PC-9 (cell line): ENCODE results near the gene GRAP2. TPM values are rescaled to one million over a fixed set of nuclear protein-coding genes. Genes with fewer than 3 reads are reported as not detected.

Experiments used
- BruUV-seq: library from RNA; stranded (reverse); fragments of 400-500 nt; replicated peaks from 2 replicates; lab custom pipeline; 2021; lab: Mats Ljungman, UMichigan
- CTCF ChIA-PET: fragments of 300-600 bp; sonication (Branson Sonifier 250); formaldehyde crosslinking; loops from one replicate; lab custom pipeline; 2022; ENCODE audit warnings: antibody characterized with exemption; lab: Charles Lee
- POLR2A ChIA-PET: fragments of 300-600 bp; sonication (Branson Sonifier 250); formaldehyde crosslinking; loops from one replicate; lab custom pipeline; 2022; ENCODE audit warnings: antibody characterized with exemption; ENCODE audit not compliant: unreplicated experiment; lab: Charles Lee
- DNase-seq, 2 experiments: peaks; one replicate each; pipeline versions ENCODE4 v3.0.0 to v3.0.0-alpha.2; 2015 to 2022; ENCODE audit warnings: mixed read lengths in 1 of 2
- H2AFZ ChIP-seq: fragments of 200-600 bp; sonication (generic); 2 replicates; pipeline ENCODE4 v1.8.1; 2017; ENCODE audit warnings: antibody characterized with exemption
- H3F3A ChIP-seq: fragments of 200-600 bp; sonication (generic); 2 replicates; pipeline ENCODE4 v1.8.1; 2017; ENCODE audit warnings: antibody characterized with exemption, mild to moderate bottlenecking, low read depth; ENCODE audit not compliant: insufficient read depth
- H3K27ac ChIP-seq: fragments of 200-600 bp; sonication (generic); 2 replicates; pipeline ENCODE4 v1.6.1; 2016; ENCODE audit warnings: mixed run types
- H3K27me3 ChIP-seq: fragments of 200-600 bp; sonication (generic); 2 replicates; pipeline ENCODE4 v1.6.1; 2016; ENCODE audit warnings: low read depth, mixed run types; ENCODE audit not compliant: insufficient read depth
- H3K36me3 ChIP-seq: fragments of 200-600 bp; sonication (generic); 2 replicates; pipeline ENCODE4 v1.6.1; 2016; ENCODE audit warnings: low read depth, mixed run types
- H3K4me1 ChIP-seq: fragments of 200-600 bp; sonication (generic); replicated peaks from 2 replicates; pipeline ENCODE4 v1.6.1; 2016; ENCODE audit warnings: mixed run types; ENCODE audit not compliant: insufficient read depth
- H3K4me2 ChIP-seq: fragments of 200-600 bp; sonication (generic); 2 replicates; pipeline ENCODE4 v1.6.1; 2017; ENCODE audit warnings: mixed run types
- H3K4me3 ChIP-seq: fragments of 200-600 bp; sonication (generic); 2 replicates; pipeline ENCODE4 v1.6.1; 2016; ENCODE audit warnings: mixed run types
- H3K79me2 ChIP-seq: fragments of 200-600 bp; sonication (generic); 2 replicates; pipeline ENCODE4 v1.6.1; 2017; ENCODE audit warnings: low read depth, mixed run types
- H3K9me2 ChIP-seq: fragments of 200-600 bp; sonication (generic); 2 replicates; pipeline ENCODE4 v1.8.1; 2017; ENCODE audit warnings: mild to moderate bottlenecking; ENCODE audit not compliant: insufficient read depth
- H3K9me3 ChIP-seq: fragments of 200-600 bp; sonication (generic); 2 replicates; pipeline ENCODE4 v1.8.1; 2016; ENCODE audit warnings: low read depth; ENCODE audit not compliant: insufficient read depth
- H4K20me1 ChIP-seq: fragments of 200-600 bp; sonication (generic); 2 replicates; pipeline ENCODE4 v1.8.1; 2017; ENCODE audit not compliant: insufficient read depth
- EZH2 ChIP-seq: fragments of 200-600 bp; sonication (generic); IDR thresholded peaks from 2 replicates; pipeline ENCODE4 v1.8.0; 2017; ENCODE audit warnings: antibody characterized with exemption, low read depth
- intact Hi-C: fragments of 100-400 bp; cut with micrococcal nuclease; formaldehyde crosslinking; loops from one replicate; pipeline ENCODE4 v1.10.0; 2022; ENCODE audit not compliant: unreplicated experiment
- total RNA-seq: library from RNA; stranded (reverse); gene quantifications from 2 replicates; pipeline ENCODE4 v1.2.3, GENCODE V29; 2021
- TF ChIP-seq, protein P1 (sequence below): fragments of 200-600 bp; sonication (generic); conservative IDR thresholded peaks from 2 replicates; pipeline ENCODE4 v1.6.1; 2017; ENCODE audit warnings: mixed run types, antibody characterized with exemption, mild to moderate bottlenecking, moderate library complexity

Gene GRAP2
- total RNA-seq, 1 experiment from 2014 or later, result not detected

DNA sequence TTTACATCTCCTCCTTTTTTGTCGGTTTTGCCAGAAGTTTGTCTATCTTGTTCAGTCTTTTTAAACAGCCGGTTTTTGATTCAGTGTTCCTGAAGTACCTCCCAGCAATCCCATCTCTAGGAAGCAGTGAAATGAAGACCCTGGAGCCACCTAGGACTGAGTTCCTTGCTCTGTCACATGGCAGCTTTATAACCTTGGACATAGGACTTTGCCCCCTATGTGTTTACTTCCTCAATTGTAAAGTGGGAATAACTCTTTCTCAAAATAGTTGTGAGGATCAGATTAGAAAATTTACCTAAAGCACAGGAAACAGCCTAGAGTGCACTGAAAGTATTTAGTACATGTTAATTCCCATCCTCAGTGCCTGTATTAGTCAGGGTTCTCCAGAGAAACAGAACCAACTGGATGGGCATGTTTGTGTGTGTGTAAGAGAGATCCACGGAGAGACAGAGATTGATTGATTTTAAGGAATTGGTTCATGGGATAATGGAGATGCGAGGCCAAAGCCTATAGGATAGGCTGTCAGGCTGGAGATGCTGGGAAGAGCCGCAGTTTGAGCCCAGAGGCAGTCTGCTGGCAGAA is 113.9 kb downstream of the GRAP2 start:
- Histone ChIP-seq H4K20me1 (peaks cover 5% of the 10 kb centered on the region), H3K4me2 (no peak overlapping the region), H2AFZ (no peak overlapping the region), H3K9me3 (no peaks in the 10 kb centered on the region), H3K27ac (no peak overlapping the region), H3K79me2 (no peaks in the 10 kb centered on the region), H3F3A (no peaks in the 10 kb centered on the region), H3K4me3 (no peak overlapping the region), H3K27me3 (no peaks in the 10 kb centered on the region), H3K9me2 (no peaks in the 10 kb centered on the region), H3K36me3 (no peaks in the 10 kb centered on the region), H3K4me1 (no peaks in the 10 kb centered on the region)
- no TSS peak for BruUV-seq
- CTCF ChIA-PET, result interaction anchor here (0.6 kb wide), 1 partner anchor 305 kb away, joined by 4 read pairs; no protein-coding TSS in a partner anchor
- no peak for TF ChIP-seq EZH2
- TF ChIP-seq, protein P1, sequence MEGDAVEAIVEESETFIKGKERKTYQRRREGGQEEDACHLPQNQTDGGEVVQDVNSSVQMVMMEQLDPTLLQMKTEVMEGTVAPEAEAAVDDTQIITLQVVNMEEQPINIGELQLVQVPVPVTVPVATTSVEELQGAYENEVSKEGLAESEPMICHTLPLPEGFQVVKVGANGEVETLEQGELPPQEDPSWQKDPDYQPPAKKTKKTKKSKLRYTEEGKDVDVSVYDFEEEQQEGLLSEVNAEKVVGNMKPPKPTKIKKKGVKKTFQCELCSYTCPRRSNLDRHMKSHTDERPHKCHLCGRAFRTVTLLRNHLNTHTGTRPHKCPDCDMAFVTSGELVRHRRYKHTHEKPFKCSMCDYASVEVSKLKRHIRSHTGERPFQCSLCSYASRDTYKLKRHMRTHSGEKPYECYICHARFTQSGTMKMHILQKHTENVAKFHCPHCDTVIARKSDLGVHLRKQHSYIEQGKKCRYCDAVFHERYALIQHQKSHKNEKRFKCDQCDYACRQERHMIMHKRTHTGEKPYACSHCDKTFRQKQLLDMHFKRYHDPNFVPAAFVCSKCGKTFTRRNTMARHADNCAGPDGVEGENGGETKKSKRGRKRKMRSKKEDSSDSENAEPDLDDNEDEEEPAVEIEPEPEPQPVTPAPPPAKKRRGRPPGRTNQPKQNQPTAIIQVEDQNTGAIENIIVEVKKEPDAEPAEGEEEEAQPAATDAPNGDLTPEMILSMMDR, result no peak
- intact Hi-C loops, result no loop called here
- no peak for DNase-seq
- POLR2A ChIA-PET, result interaction anchor here (0.6 kb wide), 1 partner anchor 303 kb away, joined by 3 read pairs; no protein-coding TSS in a partner anchor

DNA sequence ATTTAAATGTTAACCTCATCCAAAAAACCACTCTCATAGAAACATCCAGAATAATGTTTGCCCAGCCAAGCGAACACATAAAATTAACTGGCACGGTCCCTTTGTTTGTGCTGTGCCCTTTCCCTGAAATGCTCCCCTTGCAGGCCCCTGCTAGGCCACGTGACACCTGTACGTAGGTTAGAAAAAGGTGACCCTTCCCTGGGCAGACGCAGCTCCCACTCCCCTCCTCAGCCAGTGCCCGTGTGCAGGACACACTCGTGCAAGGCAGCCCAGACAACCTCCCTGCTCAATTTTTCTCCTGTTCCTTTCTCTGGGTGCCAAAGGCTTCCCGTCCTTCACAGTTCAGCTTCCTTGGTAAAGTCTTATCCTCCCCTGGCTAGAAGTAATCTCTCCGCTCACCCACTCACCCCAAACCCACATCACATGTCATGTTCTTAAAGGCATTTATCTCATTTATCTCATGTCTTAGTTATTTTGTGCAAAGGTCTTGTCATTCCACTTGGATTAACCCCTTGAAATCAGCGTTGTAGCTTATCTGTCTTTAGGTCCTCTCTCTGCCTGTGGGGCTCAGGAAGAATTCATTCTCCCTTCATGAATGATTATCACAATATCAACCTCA is 114.6 kb downstream of the GRAP2 start:
- BruUV-seq, result no TSS peak
- Histone ChIP-seq H3K4me1 (no peaks in the 10 kb centered on the region), H3K9me3 (no peaks in the 10 kb centered on the region), H3K4me2 (no peak overlapping the region), H3K27me3 (no peaks in the 10 kb centered on the region), H3K79me2 (no peaks in the 10 kb centered on the region), H2AFZ (no peak overlapping the region), H3K9me2 (no peaks in the 10 kb centered on the region), H3K4me3 (no peak overlapping the region), H3F3A (no peaks in the 10 kb centered on the region), H3K36me3 (no peaks in the 10 kb centered on the region), H3K27ac (no peak overlapping the region), H4K20me1 (peaks cover 5% of the 10 kb centered on the region)
- intact Hi-C loops, result no loop called here
- ChIA-PET CTCF (no interaction called here), POLR2A (no interaction called here)
- TF ChIP-seq, protein P1, result no peak
- TF ChIP-seq EZH2, result no peak
- no peak for DNase-seq

DNA sequence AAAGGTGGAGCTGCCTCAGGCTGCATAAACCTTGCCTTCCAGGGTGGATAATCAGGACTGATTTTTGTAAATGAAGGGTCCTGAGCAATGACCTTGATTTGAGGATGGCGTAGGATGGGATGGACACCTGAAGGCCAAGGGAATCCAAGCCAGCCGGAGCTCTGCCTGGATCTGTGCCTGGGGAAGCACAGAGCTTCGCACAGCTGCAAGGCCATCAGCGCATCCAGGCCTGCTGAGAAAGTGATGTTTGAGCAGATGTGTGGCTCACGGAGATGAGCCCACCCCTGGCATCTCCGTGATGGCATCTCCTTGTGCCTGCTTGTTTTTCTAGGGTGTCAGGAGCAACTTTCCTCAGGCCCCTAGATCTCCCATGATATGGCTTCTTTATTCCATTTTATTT is 117.2 kb downstream of the GRAP2 start:
- no peak overlapping the region for H3K4me2 ChIP-seq
- no peaks in the 10 kb centered on the region for H3K9me2 ChIP-seq
- no peaks in the 10 kb centered on the region for H3K79me2 ChIP-seq
- intact Hi-C loops, result no loop called here
- DNase-seq, result no peak
- ChIA-PET CTCF (no interaction called here), POLR2A (interaction anchor here (0.6 kb wide), 2 partner anchors 15 to 19 kb away, joined by 4 read pairs; no protein-coding TSS in a partner anchor)
- no peaks in the 10 kb centered on the region for H3K4me1 ChIP-seq
- H3K36me3 ChIP-seq, result no peaks in the 10 kb centered on the region
- H3F3A ChIP-seq, result no peaks in the 10 kb centered on the region
- H3K27ac ChIP-seq, result no peak overlapping the region
- peaks cover 5% of the 10 kb centered on the region for H4K20me1 ChIP-seq
- no peaks in the 10 kb centered on the region for H3K27me3 ChIP-seq
- H2AFZ ChIP-seq, result no peak overlapping the region
- H3K4me3 ChIP-seq, result no peak overlapping the region
- BruUV-seq, result no TSS peak
- H3K9me3 ChIP-seq, result no peaks in the 10 kb centered on the region
- TF ChIP-seq, protein P1, result no peak
- no peak for TF ChIP-seq EZH2
